Fibroblast of skin of scalp (primary cell): Measurements from ENCODE around the gene DNAH9.

Source experiments
- DNase-seq: peaks from one replicate; pipeline ENCODE4 v3.0.0-alpha.2; 2013

The DNAH9 gene

DNA sequence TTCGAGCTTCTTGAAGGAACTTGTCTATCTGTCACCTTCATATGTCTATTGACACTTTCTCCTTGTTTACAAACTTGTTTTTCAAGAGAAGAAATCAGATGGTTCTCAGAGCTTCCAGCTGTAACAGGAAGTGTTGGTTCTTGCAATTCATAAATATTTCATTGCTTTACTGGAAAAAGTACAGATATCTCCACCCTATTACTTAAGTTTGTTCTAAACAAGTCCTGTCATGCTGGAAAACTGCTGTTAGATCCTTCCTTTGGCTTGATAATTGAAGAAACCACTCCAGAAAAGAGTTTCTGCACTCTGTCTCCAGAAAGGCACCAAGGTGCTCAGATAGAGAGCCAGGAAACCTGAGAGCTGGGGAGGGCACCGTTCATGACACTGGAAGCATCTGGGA lies 181.6 kb downstream of the DNAH9 start:
- no peak for DNase-seq

DNA sequence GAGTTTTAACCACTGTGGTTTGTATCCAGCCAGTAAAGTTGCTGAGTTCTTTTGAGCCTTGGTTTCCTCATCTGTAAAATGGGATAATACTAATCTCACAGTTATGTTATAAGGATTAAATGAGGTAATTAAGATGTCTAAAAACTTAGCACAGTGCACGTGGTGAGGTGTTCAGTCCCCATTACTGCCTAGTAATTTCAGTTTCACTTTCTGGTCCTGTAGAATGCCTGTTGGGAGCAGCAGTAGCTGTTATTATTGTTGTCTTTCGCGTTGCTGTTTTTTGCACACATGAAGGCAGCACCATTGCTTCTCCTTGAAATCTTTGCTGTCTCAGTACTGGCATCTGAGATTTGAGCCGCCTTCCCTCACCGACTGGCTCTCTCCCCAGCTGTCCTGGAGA lies 182.4 kb downstream of the DNAH9 start:
- DNase-seq, result no peak

DNA sequence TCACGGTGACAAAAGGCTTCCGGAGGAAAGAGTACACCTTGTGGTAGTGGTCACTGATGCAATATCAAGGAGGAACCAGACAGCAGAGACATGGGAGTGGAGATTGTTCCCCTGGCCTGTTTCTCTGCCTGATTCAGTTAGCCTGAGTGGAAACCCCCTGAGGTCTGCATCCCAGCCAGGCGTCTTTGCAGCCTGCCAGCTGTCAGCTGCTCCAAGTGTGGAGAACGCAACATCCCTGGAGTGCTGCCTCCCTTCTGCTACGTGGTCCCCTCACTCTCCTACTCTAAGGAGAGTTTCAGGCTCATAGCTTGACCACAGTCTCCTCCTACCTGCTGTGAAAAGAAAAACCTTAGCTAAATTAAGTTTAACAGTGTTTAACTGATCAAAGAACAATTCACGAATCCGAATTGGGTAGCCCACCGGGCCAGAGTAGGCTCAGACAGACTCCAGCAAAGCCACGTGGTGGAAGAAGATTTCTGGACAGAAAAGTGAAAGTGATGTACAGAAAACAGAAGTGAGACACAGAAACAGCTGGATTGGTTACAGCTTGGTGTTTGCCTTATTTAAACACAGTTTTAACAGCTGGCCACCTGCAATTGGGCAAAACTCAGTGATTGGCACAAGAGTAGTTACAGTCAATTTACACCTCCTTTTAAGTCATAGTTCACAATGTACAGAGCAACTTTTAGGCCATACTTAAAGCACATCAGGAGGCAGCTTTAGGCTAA lies 188.6 kb downstream of the DNAH9 start:
- no peak for DNase-seq

DNA sequence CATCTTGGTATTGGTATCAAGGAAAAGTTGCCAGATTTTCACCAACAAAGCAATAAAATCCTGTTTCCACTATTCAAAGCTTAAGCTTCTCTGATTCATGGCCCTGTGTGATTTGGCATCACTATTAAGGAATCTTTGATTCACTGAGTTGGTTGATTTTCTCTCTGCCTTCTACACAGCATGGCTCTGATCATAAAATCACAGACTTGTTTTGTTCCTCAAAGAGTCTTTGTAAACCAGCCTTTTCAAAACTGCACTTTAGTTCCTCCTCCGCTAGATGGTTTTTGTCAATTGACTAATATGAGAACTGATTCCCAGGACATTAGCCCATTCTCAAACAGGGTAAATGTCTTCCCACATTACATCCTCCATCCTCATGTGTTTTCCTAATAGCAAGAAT lies 197.6 kb downstream of the DNAH9 start:
- no peak for DNase-seq

DNA sequence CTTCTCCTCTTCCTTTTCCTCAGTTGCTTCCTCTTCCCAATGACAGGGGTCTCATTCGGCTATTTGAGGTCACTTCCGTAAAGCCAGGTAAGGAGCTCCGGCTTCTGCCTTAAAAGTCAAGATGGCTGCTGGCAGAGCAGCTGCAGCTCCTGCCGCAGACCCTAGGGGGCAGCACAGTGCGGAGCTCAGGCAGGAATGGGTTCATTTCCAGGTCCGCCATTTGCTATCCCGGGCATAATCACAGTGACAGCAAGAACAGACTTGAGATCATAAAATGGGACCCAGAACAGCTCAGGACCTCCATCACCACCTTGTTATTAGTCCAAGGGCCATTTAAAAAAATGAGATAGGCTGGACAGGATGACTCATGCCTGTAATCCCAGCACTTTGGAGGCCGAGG lies 199.5 kb downstream of the DNAH9 start:
- no peak for DNase-seq

DNA sequence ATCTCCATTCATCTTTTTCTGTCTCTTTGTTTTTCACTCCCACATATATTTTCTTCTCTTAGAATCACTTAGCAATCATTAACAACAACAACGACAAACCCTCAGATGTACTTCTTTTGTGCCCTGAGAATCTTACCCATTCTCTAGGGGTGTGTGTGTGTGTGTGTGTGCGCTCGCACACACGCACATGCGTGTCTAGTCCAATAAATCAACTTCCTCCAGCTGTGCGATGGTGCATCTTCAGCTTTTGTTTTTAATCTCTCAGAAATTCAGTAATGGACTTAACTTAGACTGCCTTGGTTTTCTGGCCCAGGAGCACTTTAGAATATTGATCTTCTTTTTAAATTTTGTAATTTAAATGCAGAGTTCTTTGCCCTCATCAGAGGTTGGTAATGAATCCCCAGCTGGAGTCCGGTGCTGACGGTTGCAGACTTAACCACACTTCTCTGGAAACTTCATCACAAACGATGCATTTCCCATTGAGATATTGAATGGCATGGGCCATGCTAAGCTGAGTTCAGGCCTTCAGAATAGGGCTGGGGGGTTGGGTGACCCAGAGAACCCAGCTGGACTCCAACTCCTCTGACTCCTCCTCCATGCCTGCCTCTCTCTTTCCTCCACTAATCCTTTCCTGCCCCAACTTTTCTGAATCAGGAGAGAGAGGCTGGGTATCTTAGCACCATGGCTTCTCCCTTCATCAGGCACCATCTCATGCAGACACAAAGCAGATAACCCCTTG lies 205.1 kb downstream of the DNAH9 start:
- no peak for DNase-seq

DNA sequence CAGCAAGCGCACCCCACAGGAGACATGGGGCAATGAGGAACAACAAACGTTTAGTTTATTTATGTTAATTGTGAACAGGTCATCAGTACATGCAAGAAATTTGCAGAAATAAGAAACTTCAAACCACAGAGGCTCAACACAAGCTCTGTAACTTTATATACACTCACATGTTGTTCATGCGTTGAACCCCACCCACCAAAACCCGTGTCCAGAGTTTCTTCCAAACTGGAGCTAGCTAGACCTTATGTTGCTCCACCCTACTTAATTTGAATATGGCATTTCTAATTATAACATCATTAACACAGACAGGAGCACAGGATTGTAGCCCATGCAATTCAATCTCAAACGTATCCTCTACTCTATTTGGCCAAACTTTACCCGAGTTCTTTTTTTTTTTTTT lies 206.9 kb downstream of the DNAH9 start:
- DNase-seq, result no peak

DNA sequence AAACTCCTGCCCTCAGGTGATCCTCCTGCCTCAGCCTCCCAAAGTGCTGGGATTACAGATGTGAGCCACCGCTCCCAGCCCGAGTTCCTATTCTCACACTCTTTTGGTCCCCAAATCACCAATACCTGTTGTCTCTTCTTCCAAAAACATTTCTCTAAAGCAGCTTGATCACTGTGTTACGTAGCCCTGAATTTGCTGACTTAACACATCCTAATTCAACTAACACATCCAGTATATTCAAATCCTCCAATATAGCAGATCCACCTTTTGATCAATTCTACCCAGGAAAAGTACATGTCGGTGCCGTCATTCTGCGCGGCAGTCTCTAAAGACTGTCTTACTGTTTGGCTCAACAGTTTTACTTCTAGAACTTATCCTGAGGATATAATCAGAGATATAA lies 207.7 kb downstream of the DNAH9 start:
- no peak for DNase-seq

DNA sequence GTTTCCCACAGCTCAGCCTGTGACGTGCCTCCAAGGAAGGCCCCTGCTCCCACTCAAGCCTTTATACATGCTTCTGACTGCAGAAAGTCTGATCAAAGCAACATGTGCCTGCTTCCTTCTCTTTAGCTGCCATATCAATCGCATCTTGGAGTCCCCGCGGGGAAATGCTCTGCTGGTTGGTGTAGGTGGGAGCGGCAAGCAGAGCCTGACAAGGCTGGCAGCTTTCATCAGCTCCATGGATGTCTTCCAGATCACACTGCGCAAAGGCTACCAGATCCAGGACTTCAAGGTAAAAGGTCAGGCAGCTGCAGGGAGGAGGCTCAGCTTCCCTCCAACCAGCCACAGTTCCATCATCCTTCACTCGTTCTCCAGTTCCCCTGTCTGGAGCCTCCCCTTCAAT lies 209.3 kb downstream of the DNAH9 start:
- DNase-seq, result no peak

DNA sequence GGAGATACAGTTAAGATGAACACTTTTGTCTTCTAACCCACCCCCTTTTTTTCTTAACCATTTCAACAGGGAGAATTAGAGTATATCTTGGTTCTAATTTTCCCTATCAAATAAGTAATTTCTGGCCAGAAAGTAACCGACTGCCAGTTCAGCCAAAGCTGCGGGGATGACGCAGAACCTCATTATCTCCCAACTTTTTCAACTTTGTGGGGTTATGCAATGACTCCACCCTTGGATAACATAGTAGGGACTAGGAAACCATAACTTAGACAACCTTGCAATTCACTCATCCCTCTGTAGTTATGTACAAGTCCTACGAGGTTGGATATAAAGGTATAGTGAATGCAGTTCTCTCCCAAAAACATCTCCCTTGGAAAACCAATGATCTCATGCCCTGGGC lies 215.0 kb downstream of the DNAH9 start:
- no peak for DNase-seq

DNA sequence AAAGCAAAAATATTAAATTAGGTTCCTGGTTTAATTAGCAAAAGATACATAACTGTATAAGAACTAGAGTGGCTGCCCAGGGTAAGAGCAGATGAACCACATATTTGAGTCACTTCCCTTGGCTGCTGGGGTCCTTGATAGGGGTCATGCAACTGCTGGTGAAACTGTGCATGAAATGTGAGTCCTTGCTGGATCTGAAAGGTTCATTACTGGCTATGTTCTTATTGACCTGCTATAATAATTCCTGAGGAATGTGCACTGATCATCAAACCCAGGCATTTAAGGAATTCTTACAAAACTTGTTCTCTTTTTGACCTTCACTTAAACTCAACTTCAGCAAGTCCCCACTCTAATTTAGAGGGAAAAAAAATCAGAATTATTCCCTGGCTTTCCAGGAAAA lies 215.6 kb downstream of the DNAH9 start:
- no peak for DNase-seq

DNA sequence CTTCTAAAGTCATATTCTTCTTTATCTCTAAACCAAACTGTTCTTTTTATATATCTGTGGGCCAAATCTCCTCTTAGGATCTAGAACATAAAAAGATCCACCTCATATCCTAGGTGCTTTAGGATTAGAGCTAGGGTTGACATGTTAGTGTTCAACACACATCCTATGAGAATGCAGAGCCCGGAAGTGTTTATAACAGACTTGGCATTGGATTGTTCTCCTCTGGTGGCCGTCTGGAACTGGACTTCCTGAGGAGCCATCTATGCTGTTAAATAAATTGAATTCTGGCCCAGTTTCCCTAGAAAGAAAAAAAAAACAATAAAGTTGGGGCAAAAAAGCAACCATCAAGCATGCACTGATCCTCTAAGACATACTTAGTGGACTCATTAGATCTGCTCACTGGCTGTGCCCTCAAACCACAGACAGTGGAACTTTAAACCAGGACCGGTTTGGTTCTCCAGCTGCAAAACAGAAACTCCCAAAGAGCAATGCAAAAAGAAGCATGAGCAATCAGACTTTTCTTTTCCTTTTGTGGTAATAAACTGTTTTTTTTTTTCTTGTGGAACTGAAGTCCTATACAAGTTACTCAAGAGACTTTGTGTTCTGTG lies 216.5 kb downstream of the DNAH9 start:
- no peak for DNase-seq

DNA sequence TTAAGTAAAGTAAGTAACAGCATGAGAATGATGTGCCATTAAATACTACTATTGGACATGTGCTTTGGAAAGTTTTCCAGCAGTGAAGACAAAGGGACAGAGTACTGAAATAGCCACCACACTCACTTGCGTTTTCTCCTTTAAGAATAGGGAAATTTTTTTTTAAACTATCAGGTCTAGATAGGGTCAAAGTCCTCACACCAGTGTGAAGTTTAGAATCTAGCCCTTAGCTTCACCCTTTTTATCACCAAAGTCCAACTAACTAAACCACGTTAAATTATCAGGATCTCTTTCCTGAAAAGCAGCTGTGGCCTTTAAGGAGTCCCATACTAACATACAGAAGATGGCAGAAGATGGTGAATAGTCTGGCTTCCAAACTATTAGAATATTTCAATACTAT lies 218.1 kb downstream of the DNAH9 start:
- DNase-seq, result no peak

DNA sequence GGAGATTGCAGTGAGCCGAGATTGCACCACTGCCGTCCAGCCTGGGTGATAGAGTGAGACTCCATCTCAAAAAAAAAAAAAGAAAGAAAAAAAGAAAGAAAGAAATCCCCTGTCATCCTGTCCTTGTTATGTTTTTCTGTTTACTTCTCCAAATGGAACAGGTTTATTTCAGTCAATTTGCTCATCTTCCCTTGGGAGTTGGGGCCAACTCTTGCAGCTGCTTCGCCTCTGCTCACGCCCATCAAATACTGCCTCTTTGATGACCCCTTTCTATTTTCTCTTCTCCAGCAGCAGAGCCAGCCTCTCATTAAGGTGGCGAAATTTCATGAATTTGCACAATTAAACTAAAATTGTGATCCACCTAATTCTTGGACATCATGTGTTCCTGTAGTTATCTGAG lies 225.6 kb downstream of the DNAH9 start:
- DNase-seq, result no peak

DNA sequence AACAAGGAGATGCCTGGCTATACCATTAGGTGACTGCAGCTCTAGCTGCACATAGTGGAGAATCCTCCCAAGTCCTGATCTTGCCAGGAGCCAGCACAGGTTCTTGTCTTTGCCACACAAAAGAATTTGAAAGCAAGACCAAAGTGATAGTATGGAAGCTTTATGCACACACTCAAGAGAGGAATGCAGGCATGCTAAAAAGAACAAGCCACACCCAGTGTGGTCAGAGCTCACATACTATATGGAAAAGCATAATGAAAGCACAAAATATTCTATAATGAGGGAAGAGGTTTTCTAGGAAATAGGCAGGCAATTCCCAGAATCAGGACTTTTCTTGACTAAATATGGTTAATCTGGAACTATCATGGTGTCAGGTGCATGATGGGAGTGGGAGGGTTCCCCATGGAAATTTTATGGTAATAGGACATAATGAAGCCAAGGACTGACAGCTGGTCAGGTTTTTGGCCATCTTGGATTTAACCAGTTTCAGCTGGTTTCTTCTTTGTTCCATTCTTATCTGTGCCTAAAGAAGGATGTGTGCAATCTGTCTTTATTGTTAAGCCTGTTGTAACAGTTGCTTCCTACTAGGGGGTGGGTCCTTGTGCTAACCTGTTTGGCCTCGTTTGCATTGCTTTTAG lies 227.4 kb downstream of the DNAH9 start:
- no peak for DNase-seq

DNA sequence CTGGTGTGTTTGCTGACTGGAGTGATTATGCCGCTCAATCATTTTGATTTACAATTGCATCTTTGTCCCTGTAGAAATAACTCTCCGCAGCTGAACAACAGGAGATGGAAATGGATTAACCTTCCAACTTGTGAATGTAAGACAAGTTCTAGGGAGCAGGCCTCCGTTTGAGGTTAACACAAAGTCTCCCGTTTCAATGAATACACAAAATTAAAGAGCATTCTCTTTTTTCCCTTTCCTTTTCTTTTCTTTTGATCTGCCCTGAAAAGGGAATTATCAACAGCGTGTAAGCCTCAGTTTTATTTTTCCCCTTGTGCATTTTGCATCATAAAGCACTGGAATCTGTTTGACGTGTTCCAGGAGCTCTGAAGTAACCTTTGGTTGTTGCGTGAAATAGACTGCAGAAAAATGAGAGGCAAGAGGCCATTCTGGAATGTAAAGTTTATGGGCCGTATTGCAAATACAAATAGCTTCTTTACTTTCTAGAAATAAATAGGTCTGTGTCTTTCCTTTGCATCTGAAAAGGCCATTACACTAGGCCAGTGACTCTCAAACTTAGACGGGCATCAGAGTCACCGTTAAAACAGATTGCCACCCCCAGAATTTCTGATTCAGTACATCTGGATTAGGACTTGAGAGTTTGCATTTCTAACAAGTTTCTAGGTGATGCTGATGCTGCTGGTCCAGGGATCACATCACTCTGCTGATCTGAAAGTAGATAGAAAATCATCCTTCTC lies 234.3 kb downstream of the DNAH9 start:
- no peak for DNase-seq

DNA sequence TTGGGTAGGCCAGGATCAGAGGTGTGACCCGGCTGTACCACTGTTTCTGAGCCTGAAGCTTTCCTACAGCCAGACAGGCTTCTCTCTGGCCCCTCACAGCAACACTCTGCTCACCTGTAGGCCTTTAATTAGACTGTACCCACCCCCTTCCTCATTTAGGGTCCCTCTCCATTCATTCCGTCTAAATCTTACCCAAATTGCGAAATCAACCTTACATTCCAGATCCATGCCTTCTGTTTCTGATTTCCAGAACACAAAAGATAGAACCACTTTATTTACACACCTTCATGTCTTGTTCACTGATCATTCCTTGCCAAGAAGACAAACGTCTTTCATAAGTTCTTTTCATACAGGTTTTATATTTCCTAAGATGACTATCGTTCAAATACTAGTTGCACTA lies 238.2 kb downstream of the DNAH9 start:
- DNase-seq, result no peak

DNA sequence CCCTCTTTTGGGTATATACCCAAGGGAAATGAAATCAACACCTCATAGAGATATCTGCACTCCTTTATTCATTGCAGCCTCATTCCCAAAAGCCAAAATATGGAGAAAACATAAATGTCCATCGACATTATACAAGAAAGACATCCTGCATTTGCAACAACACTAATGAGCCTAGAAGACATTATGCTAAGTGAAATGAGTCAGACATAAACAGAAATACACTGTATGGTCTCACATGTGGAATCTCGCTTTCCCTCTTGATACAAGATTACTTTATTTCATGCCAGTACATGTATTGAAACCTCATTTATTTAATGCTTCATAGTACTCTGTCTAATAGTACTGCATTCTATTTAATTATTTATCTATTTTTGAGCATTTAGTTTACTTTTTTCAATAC lies 241.8 kb downstream of the DNAH9 start:
- no peak for DNase-seq

DNA sequence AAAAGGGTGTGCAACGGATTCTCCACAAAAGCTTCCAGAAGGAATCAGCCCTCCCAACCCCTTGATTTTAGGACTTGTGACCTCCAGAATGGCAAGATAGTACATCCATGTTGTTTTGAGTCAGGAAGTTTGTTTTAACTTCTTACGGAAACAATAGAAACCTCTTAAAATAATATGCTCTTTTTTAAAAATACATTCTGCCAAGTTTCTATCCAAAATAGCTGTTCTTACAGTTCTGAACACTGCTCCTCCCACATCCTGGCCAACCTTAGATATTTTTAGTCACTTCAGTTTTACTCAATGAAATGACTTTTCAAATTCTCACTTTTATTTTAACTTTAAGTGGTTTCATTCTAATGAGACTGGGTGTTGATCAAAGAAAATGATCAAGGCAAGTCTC lies 242.6 kb downstream of the DNAH9 start:
- DNase-seq, result no peak

DNA sequence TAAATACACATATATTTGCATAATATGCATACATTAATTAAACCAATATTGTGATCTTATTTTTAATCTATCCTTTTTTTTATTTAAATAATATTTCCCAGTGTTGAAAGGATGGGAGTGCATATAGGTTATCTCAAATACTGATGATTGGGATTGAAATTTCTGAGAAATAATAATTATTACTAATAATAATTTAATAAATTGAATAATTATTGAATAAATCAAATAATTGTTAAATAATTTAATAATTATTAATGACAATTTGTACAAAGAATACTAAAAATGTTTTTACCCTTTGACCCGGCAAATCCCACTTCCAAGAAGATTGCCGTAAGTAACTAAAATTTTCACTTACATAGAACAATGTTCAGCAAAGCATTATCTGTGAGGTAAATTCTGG lies 250.1 kb downstream of the DNAH9 start:
- no peak for DNase-seq

DNA sequence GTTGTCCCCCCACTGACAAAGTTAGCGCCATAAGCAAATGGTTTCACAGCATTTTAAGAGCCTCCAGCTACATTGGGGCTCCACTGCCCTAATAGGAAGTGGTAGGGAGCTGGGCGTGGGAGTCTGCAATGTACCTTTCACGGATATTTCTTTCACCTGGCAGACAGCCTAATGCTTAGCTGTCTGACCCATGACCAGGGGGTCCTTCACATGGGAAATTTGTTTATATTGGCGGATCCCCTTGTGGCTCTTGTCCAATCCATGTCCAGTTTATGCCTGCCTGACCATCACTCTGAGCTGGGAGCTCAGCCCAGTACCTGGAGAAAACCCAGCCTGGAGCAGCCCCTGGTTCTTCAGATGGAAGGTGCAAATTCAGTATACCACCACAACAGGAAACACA lies 254.0 kb downstream of the DNAH9 start:
- DNase-seq, result no peak

DNA sequence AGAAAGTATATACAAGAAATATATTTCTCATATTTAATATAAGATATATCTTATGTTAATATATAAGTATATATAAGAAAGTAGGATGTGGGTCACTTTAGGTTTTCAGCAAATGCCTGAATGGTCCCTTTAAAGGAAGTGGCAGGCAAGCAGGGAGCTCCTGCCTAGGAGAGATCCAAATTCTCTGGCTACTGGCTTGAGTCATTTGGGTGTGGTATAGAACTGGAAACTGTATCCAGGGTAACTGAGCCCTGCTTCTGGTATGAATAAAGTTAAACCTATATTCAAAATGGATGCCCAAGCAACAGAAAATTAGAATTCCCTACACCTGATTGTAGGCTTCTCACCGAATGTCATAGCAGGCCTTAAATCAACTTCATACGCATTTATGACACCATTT lies 254.6 kb downstream of the DNAH9 start:
- DNase-seq, result no peak
